Body of pancreas (tissue), 4 donors: Measurements from ENCODE around the gene GMEB2.

Experiments
- CTCF ChIP-seq, 7 experiments: fragments of 450-650 bp in 4 of 7; fragments of 200-600 bp in 3 of 7; sonication (generic) in 3 of 7; IDR thresholded peaks; one replicate each; pipeline ENCODE4 v1.5.1; 2016 to 2019; ENCODE audit warnings: antibody characterized with exemption in 7 of 7
- POLR2A ChIP-seq, 3 donors: fragments of 450-650 bp; IDR thresholded peaks; one replicate each; pipeline ENCODE4 v1.6.1; 2016; ENCODE audit warnings: antibody characterized with exemption in 3 of 3, mild to moderate bottlenecking in 2 of 3

GRCh38 chr20:63585616-63586565, 41.0 kb downstream of the GMEB2 start:
- TF ChIP-seq CTCF (IDR thresholded peaks at IDR 0.05) (no peak), POLR2A (IDR thresholded peaks at IDR 0.05) (no peak)
